ENCODE results near the gene UXS1.

DNA sequence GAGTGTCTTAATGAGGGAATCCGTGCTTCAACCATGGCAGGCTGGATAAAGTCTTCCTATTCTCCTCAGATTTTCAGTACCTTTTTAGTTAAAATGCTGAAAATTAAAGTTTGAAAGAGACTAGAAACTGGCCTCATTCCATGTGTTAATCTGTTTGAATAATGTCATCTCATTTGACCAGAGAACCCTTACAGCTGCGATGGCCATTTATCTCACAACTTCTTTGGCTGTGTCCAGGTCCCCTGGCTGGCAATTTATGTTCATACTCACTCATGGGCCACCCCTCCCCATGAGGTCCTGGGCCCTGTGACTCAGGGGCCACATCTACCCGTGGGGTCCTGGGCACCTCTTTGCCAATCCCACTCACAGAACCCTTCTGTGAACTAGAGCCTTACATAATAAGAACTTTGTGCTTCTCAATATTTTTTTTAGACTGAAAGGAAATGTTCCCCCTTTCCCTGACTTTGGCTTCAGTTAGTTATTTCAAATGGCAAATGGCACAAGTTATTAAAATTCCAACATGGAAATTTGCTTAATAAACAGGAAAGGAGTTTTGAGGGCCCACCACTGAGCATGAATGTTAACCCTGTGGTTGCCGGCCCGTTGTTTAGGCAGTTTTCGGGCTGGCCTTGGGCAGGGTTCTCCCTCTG, 134.6 kb downstream of the UXS1 start:
- TF ChIP-seq, protein P1, sequence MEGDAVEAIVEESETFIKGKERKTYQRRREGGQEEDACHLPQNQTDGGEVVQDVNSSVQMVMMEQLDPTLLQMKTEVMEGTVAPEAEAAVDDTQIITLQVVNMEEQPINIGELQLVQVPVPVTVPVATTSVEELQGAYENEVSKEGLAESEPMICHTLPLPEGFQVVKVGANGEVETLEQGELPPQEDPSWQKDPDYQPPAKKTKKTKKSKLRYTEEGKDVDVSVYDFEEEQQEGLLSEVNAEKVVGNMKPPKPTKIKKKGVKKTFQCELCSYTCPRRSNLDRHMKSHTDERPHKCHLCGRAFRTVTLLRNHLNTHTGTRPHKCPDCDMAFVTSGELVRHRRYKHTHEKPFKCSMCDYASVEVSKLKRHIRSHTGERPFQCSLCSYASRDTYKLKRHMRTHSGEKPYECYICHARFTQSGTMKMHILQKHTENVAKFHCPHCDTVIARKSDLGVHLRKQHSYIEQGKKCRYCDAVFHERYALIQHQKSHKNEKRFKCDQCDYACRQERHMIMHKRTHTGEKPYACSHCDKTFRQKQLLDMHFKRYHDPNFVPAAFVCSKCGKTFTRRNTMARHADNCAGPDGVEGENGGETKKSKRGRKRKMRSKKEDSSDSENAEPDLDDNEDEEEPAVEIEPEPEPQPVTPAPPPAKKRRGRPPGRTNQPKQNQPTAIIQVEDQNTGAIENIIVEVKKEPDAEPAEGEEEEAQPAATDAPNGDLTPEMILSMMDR (IDR thresholded peaks at IDR 0.05): no peak
- no peak for TF ChIP-seq POLR2A (IDR thresholded peaks at IDR 0.05)
